K562 treated with DMSO at 1 percent for 12 hours (cell line): ENCODE results near the gene ZNF724. TPM values are rescaled to one million over a fixed set of nuclear protein-coding genes. Genes with fewer than 3 reads are reported as not detected.

Source experiments
- total RNA-seq: library from RNA; unstranded; fragments of 300-600 nt; gene quantifications from 2 replicates; pipeline ENCODE4 v1.2.3, GENCODE V29; 2022; ENCODE audit not compliant: insufficient read depth

ZNF724 gene
- total RNA-seq = 0.36 TPM in 1 of 2 replicates, not detected in the other

GRCh38 chr19:23249911-23250649 is at the start of gene ZNF724:
TSS of gene ZNF724 (minus strand) at chr19:23250394. CDS start at chr19:23250242, 152 bp downstream.

Other genes with a start within 250 kb of the ZNF724 start
- gene ZNF728, start 247.2 kb downstream of the ZNF724 start, total RNA-seq = not detected in 2 replicates
- gene ZNF730, start 133.4 kb downstream of the ZNF724 start, total RNA-seq = 1.0 TPM in 1 of 2 replicates, not detected in the other
- gene ZNF91, start 145.1 kb upstream of the ZNF724 start, total RNA-seq = 0.89 and 2.8 TPM in 2 replicates